ENCODE data around the gene EVI5. TPM values are rescaled to one million over a fixed set of nuclear protein-coding genes. Genes with fewer than 3 reads are reported as not detected.
A peak's percentile ranks its signal among the peaks of the same experiment; 100 is the strongest.

Gene EVI5
- total and polyA plus RNA-seq, 10 of the 15 experiments (the other 5 are each of a cell fraction or from before 2014, with no cell fraction given): 0.27 to 6.8 (median 1.7) TPM

GRCh38 chr1:92831762-92832536 is 47.0 kb upstream of the EVI5 start, which contains the start of gene RPL5 (continued):
- TF ChIP-seq, protein P1, sequence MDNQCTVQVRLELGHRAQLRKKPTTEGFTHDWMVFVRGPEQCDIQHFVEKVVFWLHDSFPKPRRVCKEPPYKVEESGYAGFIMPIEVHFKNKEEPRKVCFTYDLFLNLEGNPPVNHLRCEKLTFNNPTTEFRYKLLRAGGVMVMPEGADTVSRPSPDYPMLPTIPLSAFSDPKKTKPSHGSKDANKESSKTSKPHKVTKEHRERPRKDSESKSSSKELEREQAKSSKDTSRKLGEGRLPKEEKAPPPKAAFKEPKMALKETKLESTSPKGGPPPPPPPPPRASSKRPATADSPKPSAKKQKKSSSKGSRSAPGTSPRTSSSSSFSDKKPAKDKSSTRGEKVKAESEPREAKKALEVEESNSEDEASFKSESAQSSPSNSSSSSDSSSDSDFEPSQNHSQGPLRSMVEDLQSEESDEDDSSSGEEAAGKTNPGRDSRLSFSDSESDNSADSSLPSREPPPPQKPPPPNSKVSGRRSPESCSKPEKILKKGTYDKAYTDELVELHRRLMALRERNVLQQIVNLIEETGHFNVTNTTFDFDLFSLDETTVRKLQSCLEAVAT (IDR thresholded peaks at IDR 0.05): peak; percentile 98
- TF ChIP-seq BCL11A (IDR thresholded peaks at IDR 0.05; ENCODE audit: low read depth, low read length) (no peak), IKZF2 (IDR thresholded peaks at IDR 0.05) (peak; percentile 58 to 65), FOS (IDR thresholded peaks at IDR 0.05; ENCODE audit: borderline replicate concordance, extremely low read depth, insufficient read length) (no peak), ZBED1 (IDR thresholded peaks at IDR 0.05; ENCODE audit: borderline replicate concordance) (peak; percentile 94; the same call in 1 of the 2 replicates), KAT2A (conservative IDR thresholded peaks at IDR 0.05; ENCODE audit: control insufficient read depth, low read depth, low read length) (peak; percentile 91), TBL1XR1 (IDR thresholded peaks at IDR 0.05; ENCODE audit: low read depth, low read length) (peak; percentile 64; the same call in 1 of the 2 replicates), FOXM1 (IDR thresholded peaks at IDR 0.05; ENCODE audit: low read depth, low read length) (peak; percentile 87; the same call in 1 of the 2 replicates), CREM (IDR thresholded peaks at IDR 0.05; ENCODE audit: low read depth) (peak; percentile 97), CHD4 (IDR thresholded peaks at IDR 0.05) (no peak), MEF2A (IDR thresholded peaks at IDR 0.05; ENCODE audit: insufficient read depth, low read depth, low read length) (0 out of 2 replicates have a peak, but pooled peaks have one; percentile 49), MTA3 (IDR thresholded peaks at IDR 0.05; ENCODE audit: borderline replicate concordance, low read length) (no peak; the same call in 1 of the 2 replicates), BMI1 (IDR thresholded peaks at IDR 0.05; ENCODE audit: borderline replicate concordance) (no peak), TCF12 (IDR thresholded peaks at IDR 0.05; ENCODE audit: low read depth, low read length) (peak; percentile 64; the same call in 1 of the 2 replicates), CHD2 (IDR thresholded peaks at IDR 0.05; ENCODE audit: borderline replicate concordance, low read depth, low read length) (no peak; the same call in 1 of the 2 replicates), NFYA (IDR thresholded peaks at IDR 0.05; ENCODE audit: borderline replicate concordance, low read depth, low read length) (no peak), ETV6 (conservative IDR thresholded peaks at IDR 0.05 in 1 of 2, IDR thresholded peaks at IDR 0.05 in 1 of 2; ENCODE audit: borderline replicate concordance in 1 of 2, low read depth in 1 of 2) (peak in 1 of 2 experiments; percentile 6; a peak in 1 of 4 replicates), HCFC1 (IDR thresholded peaks at IDR 0.05; ENCODE audit: low read length) (peak; percentile 67), EGR1 (IDR thresholded peaks at IDR 0.05; ENCODE audit: borderline replicate concordance in 1 of 2, low read depth in 2 of 2, low read length in 2 of 2) (peak; percentile 34 to 51; a peak in 2 of 3 replicates), IKZF1 (conservative IDR thresholded peaks at IDR 0.05) (peak; percentile 92), HDAC2 (IDR thresholded peaks at IDR 0.05) (no peak)
- TF ChIP-seq, protein P2, sequence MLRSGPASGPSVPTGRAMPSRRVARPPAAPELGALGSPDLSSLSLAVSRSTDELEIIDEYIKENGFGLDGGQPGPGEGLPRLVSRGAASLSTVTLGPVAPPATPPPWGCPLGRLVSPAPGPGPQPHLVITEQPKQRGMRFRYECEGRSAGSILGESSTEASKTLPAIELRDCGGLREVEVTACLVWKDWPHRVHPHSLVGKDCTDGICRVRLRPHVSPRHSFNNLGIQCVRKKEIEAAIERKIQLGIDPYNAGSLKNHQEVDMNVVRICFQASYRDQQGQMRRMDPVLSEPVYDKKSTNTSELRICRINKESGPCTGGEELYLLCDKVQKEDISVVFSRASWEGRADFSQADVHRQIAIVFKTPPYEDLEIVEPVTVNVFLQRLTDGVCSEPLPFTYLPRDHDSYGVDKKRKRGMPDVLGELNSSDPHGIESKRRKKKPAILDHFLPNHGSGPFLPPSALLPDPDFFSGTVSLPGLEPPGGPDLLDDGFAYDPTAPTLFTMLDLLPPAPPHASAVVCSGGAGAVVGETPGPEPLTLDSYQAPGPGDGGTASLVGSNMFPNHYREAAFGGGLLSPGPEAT (IDR thresholded peaks at IDR 0.05; ENCODE audit: low read depth): peak; percentile 90
- TF ChIP-seq, protein P3, sequence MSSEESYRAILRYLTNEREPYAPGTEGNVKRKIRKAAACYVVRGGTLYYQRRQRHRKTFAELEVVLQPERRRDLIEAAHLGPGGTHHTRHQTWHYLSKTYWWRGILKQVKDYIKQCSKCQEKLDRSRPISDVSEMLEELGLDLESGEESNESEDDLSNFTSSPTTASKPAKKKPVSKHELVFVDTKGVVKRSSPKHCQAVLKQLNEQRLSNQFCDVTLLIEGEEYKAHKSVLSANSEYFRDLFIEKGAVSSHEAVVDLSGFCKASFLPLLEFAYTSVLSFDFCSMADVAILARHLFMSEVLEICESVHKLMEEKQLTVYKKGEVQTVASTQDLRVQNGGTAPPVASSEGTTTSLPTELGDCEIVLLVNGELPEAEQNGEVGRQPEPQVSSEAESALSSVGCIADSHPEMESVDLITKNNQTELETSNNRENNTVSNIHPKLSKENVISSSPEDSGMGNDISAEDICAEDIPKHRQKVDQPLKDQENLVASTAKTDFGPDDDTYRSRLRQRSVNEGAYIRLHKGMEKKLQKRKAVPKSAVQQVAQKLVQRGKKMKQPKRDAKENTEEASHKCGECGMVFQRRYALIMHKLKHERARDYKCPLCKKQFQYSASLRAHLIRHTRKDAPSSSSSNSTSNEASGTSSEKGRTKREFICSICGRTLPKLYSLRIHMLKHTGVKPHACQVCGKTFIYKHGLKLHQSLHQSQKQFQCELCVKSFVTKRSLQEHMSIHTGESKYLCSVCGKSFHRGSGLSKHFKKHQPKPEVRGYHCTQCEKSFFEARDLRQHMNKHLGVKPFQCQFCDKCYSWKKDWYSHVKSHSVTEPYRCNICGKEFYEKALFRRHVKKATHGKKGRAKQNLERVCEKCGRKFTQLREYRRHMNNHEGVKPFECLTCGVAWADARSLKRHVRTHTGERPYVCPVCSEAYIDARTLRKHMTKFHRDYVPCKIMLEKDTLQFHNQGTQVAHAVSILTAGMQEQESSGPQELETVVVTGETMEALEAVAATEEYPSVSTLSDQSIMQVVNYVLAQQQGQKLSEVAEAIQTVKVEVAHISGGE (CRISPR knock-in tag; IDR thresholded peaks at IDR 0.05): no peak
